Smooth muscle cell (in vitro differentiated cells): Measurements from ENCODE around the gene CHAD. TPM values are rescaled to one million over a fixed set of nuclear protein-coding genes. Genes with fewer than 3 reads are reported as not detected.
A peak's percentile ranks its signal among the peaks of the same experiment; 100 is the strongest.
"Not testable (repeated sequence)": the region's sequence is repeated elsewhere in the genome, so short reads cannot be mapped to it uniquely, and the experiment has no call there.

Source experiments
- DNase-seq: peaks from one replicate; lab custom pipeline; 2025; ENCODE audit not compliant: unreplicated experiment; lab: John Stamatoyannopoulos, UW
- H2AFZ ChIP-seq: fragments of 200-600 bp; sonication (generic); 2 replicates; pipeline ENCODE4 v1.6.0; 2016; ENCODE audit warnings: antibody characterized with exemption, low read depth, mild to moderate bottlenecking
- H3F3A ChIP-seq: fragments of 200-600 bp; sonication (generic); 2 replicates; pipeline ENCODE4 v1.6.0; 2017; ENCODE audit warnings: antibody characterized with exemption, low read depth
- H3K27ac ChIP-seq: fragments of 200-600 bp; sonication (generic); 2 replicates; pipeline ENCODE4 v1.5.1; 2016; ENCODE audit warnings: low read depth, mild to moderate bottlenecking
- H3K27me3 ChIP-seq: fragments of 200-600 bp; sonication (generic); 2 replicates; pipeline ENCODE4 v1.6.1; 2016; ENCODE audit warnings: low read depth, mild to moderate bottlenecking
- H3K36me3 ChIP-seq: fragments of 200-600 bp; sonication (generic); 2 replicates; pipeline ENCODE4 v1.5.1; 2016; ENCODE audit warnings: low read depth
- H3K4me1 ChIP-seq: fragments of 200-600 bp; sonication (generic); 2 replicates; pipeline ENCODE4 v1.5.1; 2016; ENCODE audit warnings: low read depth
- H3K4me2 ChIP-seq: fragments of 200-600 bp; sonication (generic); 2 replicates; pipeline ENCODE4 v1.6.0; 2016; ENCODE audit warnings: mild to moderate bottlenecking
- H3K4me3 ChIP-seq: fragments of 200-600 bp; sonication (generic); 2 replicates; pipeline ENCODE4 v1.5.1; 2016; ENCODE audit warnings: mild to moderate bottlenecking
- H3K79me2 ChIP-seq: fragments of 200-600 bp; sonication (generic); 2 replicates; pipeline ENCODE4 v1.6.0; 2016; ENCODE audit warnings: low read depth, mild to moderate bottlenecking
- H3K9ac ChIP-seq: fragments of 200-600 bp; sonication (generic); 2 replicates; pipeline ENCODE4 v1.6.0; 2016; ENCODE audit warnings: low read depth
- H3K9me3 ChIP-seq: fragments of 200-600 bp; sonication (generic); replicated peaks from 2 replicates; pipeline ENCODE4 v1.5.1; 2016; ENCODE audit warnings: low read depth
- H4K20me1 ChIP-seq: fragments of 200-600 bp; sonication (generic); 2 replicates; pipeline ENCODE4 v1.6.0; 2016; ENCODE audit warnings: low read depth
- CTCF ChIP-seq: fragments of 200-600 bp; sonication (generic); IDR thresholded peaks from 2 replicates; pipeline ENCODE4 v1.5.1; 2017; ENCODE audit warnings: borderline replicate concordance, mild to moderate bottlenecking, antibody characterized with exemption; ENCODE audit not compliant: insufficient read depth, poor library complexity, severe bottlenecking
- WGBS: methylation state at CpG from one replicate; pipeline ENCODE4 v1.1.7; 2016; ENCODE audit warnings: low lambda C conversion rate; 5-methylcytosine and 5-hydroxymethylcytosine counted together
- polyA plus RNA-seq: library from polyadenylated mRNA; unstranded; fragments of >200 nt; fragmentation: Nextera tagmentation; extraction: Ambion mirVana; gene quantifications from 2 replicates; pipeline ENCODE4 v1.2.1, GENCODE V29; 2016
- total RNA-seq: library from RNA; depleted of rRNA; stranded (reverse); fragments of >200 nt; gene quantifications from 2 replicates; pipeline ENCODE4 v1.2.3, GENCODE V29; 2014

CHAD gene
- total and polyA plus RNA-seq, 2 experiments from 2014 or later, result 0.43 TPM; not detected in 1

- peaks cover 13% of the 10 kb centered on the region for H3K4me1 ChIP-seq
- no peaks in the 10 kb centered on the region for H3K79me2 ChIP-seq
- 91% methylated on average over 4 of the region's 4 CpGs for WGBS
- peaks cover 10% of the 10 kb centered on the region for H4K20me1 ChIP-seq
- no peak overlapping the region for H2AFZ ChIP-seq
- peaks cover 4% of the 10 kb centered on the region for H3F3A ChIP-seq
- TF ChIP-seq CTCF, result no peak
- peak overlapping the region; percentile 45 for H3K27ac ChIP-seq
- no peak overlapping the region for H3K9ac ChIP-seq
- no peaks in the 10 kb centered on the region for H3K9me3 ChIP-seq
- H3K36me3 ChIP-seq, result no peaks in the 10 kb centered on the region
- H3K27me3 ChIP-seq, result no peaks in the 10 kb centered on the region
- no peak for DNase-seq
- H3K4me2 ChIP-seq, result no peak overlapping the region
- no peak overlapping the region for H3K4me3 ChIP-seq
These were observed 38.9 kb downstream of the CHAD start for GRCh38 chr17:50429793-50430192.

- Histone ChIP-seq H3K4me1 (peaks cover 13% of the 10 kb centered on the region), H3K9ac (no peak overlapping the region), H3K9me3 (no peaks in the 10 kb centered on the region), H3K4me2 (no peak overlapping the region), H3K36me3 (no peaks in the 10 kb centered on the region), H3F3A (peaks cover 4% of the 10 kb centered on the region), H3K4me3 (no peak overlapping the region), H3K79me2 (no peaks in the 10 kb centered on the region), H3K27ac (peak overlapping the region; percentile 45), H4K20me1 (peaks cover 10% of the 10 kb centered on the region), H3K27me3 (no peaks in the 10 kb centered on the region), H2AFZ (no peak overlapping the region)
- DNase-seq, result no peak
- no peak for TF ChIP-seq CTCF
- 57% methylated on average over 7 of the region's 7 CpGs for WGBS
These were observed 39.8 kb downstream of the CHAD start for GRCh38 chr17:50428831-50429424.

- not testable (repeated sequence) for DNase-seq, H3K27me3 ChIP-seq, H3K36me3 ChIP-seq, H2AFZ ChIP-seq, H3F3A ChIP-seq, H3K9ac ChIP-seq, H4K20me1 ChIP-seq, H3K79me2 ChIP-seq, H3K9me3 ChIP-seq, H3K4me3 ChIP-seq
- whole genome bisulfite sequencing, result 77% methylated on average over 6 of the region's 6 CpGs
- Histone ChIP-seq H3K4me2 (peak overlapping the region; percentile 96), H3K4me1 (peaks cover 13% of the 10 kb centered on the region), H3K27ac (peak overlapping the region; percentile 45)
These were observed 40.6 kb downstream of the CHAD start for GRCh38 chr17:50428126-50428525.

GRCh38 chr17:50426814-50427787 is 41.6 kb downstream of the CHAD start:
- peak; percentile 14 for DNase-seq
- H3K36me3 ChIP-seq, result no peaks in the 10 kb centered on the region
- no peaks in the 10 kb centered on the region for H3K79me2 ChIP-seq
- WGBS, result 26% methylated on average over 4 of the region's 4 CpGs
- peaks cover 13% of the 10 kb centered on the region for H3K4me1 ChIP-seq
- H3F3A ChIP-seq, result peaks cover 11% of the 10 kb centered on the region
- peak overlapping the region; percentile 45 for H3K27ac ChIP-seq
- peak overlapping the region; percentile 47 for H2AFZ ChIP-seq
- peak overlapping the region; percentile 96 for H3K4me2 ChIP-seq
- H3K9ac ChIP-seq, result peak overlapping the region; percentile 41
- TF ChIP-seq CTCF, result peak; percentile 20
- peak overlapping the region; percentile 91 for H3K4me3 ChIP-seq
- H4K20me1 ChIP-seq, result peaks cover 10% of the 10 kb centered on the region
- H3K27me3 ChIP-seq, result no peaks in the 10 kb centered on the region
- no peaks in the 10 kb centered on the region for H3K9me3 ChIP-seq
